ENCODE data around the gene TM9SF1.
A peak's percentile ranks its signal among the peaks of the same experiment; 100 is the strongest.

Gene TM9SF1

DNA sequence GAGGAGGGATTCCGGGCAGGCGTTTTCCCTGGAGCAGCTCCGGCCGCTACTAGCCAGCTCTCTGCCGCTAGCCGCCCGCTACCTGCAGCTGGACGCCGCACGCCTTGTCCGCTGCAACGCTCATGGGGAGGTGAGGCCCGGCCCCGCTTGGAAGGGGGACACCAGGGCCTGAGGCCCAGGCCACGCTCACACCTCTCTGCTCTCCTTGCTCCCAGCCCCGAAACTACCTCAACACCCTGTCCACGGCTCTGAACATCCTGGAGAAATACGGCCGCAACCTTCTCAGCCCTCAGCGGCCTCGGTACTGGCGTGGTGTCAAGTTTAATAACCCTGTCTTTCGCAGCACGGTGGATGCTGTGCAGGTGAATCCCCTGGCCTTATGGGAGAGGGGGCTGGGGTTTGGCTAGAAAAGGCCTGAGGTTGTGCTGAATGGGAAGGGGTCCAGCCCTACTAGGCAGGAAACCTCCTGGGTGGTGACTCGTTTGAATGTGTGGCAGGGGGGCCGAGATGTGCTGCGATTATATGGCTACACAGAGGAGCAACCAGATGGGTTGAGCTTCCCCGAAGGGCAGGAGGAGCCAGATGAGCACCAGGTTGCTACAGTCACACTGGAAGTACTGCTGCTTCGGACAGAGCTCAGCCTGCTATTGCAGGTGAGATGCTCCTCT, 47.3 kb downstream of the TM9SF1 start:
- TF ChIP-seq, protein P1, sequence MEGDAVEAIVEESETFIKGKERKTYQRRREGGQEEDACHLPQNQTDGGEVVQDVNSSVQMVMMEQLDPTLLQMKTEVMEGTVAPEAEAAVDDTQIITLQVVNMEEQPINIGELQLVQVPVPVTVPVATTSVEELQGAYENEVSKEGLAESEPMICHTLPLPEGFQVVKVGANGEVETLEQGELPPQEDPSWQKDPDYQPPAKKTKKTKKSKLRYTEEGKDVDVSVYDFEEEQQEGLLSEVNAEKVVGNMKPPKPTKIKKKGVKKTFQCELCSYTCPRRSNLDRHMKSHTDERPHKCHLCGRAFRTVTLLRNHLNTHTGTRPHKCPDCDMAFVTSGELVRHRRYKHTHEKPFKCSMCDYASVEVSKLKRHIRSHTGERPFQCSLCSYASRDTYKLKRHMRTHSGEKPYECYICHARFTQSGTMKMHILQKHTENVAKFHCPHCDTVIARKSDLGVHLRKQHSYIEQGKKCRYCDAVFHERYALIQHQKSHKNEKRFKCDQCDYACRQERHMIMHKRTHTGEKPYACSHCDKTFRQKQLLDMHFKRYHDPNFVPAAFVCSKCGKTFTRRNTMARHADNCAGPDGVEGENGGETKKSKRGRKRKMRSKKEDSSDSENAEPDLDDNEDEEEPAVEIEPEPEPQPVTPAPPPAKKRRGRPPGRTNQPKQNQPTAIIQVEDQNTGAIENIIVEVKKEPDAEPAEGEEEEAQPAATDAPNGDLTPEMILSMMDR (IDR thresholded peaks at IDR 0.05; ENCODE audit: low read depth, low read length, missing control alignments): no peak
- H3K4me3 ChIP-seq (ENCODE audit: low read depth, low read length): peak overlapping the region; percentile 84
- DNase-seq (ENCODE audit: low read depth): no peak

DNA sequence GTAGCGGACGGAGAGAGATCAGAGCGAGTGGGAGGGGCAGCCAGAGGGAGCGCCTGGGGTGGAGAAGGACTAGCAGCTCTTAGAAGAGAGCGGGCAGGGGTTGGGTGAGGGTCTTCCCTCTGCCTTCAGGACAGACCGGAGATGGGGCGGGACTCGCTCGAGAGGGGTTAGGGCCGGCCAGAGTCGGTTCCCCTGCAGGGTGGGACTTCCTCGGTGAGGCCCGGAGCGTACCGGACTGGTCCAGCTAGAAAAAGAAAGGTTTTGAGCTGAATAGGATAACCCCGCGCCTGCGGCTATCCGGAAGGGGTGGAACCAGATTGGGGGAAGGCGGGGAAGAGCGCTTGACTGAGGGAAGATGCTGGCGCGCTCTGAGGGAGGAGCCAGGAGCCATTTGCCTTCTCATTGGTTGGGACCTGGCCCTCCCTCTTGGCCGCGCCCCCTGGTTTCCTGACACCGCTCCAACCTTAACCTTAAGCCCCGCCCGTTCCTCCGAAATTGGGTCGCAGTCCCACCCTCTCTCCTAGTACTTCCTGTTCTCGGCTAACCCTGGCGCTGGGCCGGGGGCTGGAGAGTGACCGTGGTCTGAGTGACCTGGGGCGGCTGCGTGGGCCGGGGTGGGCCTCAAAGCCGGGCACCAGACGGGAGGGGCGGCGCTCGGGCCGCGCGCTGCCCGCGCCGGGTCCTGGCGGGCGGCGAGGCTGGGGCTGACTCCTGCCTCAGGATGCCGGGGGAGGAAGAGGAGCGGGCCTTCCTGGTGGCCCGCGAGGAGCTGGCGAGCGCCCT, 48.1 kb downstream of the TM9SF1 start, which contains the start of gene RNF31:
TSS of gene RNF31 (plus strand) at position 521 of the 783 bp plus-strand sequence. CDS start at position 722, 201 bp downstream.
- TF ChIP-seq, protein P1 (IDR thresholded peaks at IDR 0.05; ENCODE audit: low read depth, low read length, missing control alignments): no peak
- H3K4me3 ChIP-seq (ENCODE audit: low read depth, low read length): peak within 1 kb of the TSS; percentile 84
- DNase-seq (ENCODE audit: low read depth): peak; percentile 96

DNA sequence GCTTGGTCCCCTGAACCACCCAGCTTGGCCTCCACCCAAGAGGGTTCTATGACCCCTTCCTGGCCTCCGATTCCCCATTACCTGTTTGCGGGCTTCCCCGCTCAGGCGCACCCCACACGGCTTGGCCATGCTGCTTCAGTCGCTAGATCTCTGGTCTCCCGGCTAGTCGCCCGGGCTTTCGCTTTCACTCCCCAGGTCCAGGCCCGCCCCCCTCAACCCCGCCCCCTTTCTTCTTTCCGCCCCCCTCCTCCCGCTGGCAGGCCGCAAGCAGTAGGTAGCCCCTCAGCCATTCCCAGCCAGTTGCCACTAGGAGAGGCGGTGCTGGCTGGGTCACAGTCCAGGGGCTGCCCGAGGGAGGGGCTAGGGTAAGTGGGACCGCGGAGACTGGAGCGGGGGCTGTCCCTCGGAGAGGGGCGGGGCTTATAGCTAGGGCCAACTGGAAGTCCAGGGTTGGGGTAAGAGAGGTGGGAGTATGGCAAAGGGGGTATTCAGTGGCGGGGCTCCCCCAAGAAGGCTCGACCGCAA, 48.7 kb downstream of the TM9SF1 start, which contains the start of gene PSME2:
TSS of gene PSME2 (minus strand) at position 158 of the 525 bp plus-strand sequence. CDS start at position 129, 29 bp downstream.
- H3K4me3 ChIP-seq (ENCODE audit: low read depth, low read length): peak within 1 kb of the TSS; percentile 84
- DNase-seq (ENCODE audit: low read depth): peak; percentile 92
- TF ChIP-seq, protein P1 (IDR thresholded peaks at IDR 0.05; ENCODE audit: low read depth, low read length, missing control alignments): no peak

DNA sequence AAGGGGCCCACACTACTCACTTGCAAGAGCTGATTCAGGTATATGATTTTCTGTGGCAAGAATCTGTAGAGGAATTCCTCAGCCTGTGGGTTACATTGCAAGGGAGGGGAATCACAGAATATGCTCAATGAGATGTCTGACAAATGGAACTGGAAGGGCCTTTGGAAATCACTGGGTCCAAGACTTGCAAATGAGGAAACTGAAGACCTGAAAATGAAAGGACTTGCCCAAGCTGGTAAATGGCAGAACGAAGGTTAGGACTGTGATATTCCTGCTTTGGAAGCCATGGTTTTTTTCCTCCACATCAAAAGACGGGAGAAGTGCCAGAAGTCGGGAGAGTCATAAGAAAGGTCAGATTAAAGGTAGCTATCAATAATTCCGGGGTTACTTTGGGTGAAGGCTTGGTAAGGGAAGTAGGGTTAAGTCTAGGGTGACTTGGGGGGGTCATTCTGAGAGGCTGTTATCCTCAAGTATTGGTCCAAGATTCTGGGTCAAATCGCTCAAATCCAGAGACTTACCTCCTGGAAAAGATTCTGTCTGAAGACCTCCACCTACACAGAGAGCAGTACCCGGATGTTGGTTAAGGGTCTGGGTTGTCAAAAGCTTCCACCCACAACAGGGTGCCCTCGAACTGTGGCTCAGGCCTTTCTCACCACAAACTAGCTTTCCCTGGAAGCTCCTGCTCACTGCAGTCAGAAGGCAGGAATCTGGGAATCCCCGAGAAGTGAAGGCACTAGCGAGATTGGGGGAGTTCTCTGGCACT, 49.4 kb downstream of the TM9SF1 start:
- no peak for DNase-seq (ENCODE audit: low read depth)
- TF ChIP-seq, protein P1 (IDR thresholded peaks at IDR 0.05; ENCODE audit: low read depth, low read length, missing control alignments): no peak
- peak overlapping the region; percentile 84 for H3K4me3 ChIP-seq (ENCODE audit: low read depth, low read length)

DNA sequence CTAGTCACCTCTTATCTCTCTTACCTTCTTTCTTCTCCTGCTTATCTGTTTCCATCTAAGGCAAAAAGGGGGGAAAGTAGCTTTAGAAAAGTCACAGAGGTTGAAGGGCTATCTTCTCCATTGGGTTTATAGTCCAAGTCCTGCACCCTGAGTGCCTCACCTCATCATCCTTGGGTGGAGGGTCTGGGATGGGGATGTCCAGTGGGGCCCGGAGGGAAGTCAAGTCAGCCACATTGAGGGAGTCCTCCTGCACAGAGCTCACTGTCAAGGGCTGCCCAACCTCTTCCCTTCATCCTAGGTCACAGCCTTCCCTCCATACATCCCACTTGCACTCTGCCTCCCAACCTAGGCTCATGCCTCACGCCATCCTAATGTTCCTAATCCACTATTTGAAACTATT, 50.0 kb downstream of the TM9SF1 start:
- peak overlapping the region; percentile 84 for H3K4me3 ChIP-seq (ENCODE audit: low read depth, low read length)
- TF ChIP-seq, protein P1 (IDR thresholded peaks at IDR 0.05; ENCODE audit: low read depth, low read length, missing control alignments): no peak
- no peak for DNase-seq (ENCODE audit: low read depth)

DNA sequence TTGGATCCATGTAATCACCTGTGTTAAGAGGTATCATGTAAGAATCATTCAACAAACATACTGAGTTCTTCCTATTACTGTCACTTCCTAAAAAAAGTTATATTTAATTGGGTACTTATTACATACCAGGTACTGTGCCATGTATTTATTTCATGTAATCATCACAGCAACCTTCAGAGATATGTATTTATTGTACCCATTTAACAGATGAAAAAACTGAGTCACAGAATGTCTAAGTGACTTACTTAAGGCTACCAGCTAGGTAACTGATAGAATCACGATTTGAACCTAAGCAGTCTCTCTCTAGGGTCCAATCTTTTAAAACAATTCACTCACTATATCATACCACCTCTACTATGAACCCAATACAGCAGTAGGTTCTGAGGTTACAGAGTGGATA, 50.8 kb downstream of the TM9SF1 start:
- DNase-seq (ENCODE audit: low read depth): no peak
- no peak overlapping the region for H3K4me3 ChIP-seq (ENCODE audit: low read depth, low read length)
- TF ChIP-seq, protein P1 (IDR thresholded peaks at IDR 0.05; ENCODE audit: low read depth, low read length, missing control alignments): no peak
